GM15510 (cell line): ENCODE measurements around the gene OMP.

ENCODE experiments used
- POLR2A ChIP-seq: IDR thresholded peaks from 3 replicates; pipeline ENCODE4 v1.6.1; 2011; ENCODE audit warnings: borderline replicate concordance; ENCODE audit not compliant: insufficient read length; ENCODE audit errors: extremely low read depth

Gene OMP

DNA sequence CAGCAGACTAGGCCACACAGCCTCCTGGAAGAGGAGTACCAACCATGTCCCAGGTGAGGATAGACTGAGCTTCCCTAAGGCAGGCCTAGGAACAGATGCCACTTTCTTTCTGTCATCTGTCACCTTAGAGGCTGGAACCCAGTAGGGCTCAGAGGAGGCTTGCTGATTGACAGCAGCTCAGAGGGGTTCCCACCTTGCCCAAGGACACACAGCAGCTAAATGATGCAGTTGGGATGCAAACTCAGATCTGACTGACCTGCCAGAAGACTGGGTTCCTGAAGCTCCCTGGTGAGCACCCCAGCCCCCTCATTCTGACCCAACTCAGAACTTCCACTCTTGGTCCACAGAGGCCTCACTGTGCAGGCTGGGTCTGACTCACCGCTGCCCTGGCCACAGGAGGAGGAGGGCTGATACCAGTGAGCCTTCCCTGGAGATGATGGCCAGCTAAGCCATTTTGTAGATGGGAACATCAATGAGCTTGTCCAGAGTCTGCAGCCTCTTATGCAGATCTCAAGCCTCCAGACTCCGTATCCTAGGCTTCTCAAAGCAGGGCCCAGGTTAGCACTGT, 21.9 kb upstream of the OMP start:
- no peak for TF ChIP-seq POLR2A

DNA sequence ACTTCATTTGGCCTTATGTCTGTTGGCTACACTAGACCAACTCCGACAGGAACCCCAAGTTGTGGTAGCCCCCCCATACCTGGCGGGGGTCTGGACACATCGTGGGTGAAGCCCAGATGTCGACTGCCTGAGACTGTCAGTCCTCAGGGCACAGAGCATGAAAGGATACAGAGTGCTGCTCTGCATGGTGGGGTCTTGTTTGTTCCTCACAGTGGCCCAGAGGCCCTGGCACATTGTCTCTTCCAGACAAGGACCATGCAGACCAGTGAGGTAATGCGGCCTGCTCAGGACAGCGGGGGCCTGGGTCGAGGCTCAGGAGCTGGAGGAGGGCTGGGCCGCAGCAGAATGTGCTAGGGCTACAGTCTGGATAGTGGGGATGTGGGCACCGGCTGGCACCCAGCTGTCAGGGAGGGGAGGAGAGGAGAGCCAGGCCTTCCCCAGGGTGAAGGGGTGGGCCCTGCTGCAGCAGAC, 21.2 kb upstream of the OMP start:
- no peak for TF ChIP-seq POLR2A

DNA sequence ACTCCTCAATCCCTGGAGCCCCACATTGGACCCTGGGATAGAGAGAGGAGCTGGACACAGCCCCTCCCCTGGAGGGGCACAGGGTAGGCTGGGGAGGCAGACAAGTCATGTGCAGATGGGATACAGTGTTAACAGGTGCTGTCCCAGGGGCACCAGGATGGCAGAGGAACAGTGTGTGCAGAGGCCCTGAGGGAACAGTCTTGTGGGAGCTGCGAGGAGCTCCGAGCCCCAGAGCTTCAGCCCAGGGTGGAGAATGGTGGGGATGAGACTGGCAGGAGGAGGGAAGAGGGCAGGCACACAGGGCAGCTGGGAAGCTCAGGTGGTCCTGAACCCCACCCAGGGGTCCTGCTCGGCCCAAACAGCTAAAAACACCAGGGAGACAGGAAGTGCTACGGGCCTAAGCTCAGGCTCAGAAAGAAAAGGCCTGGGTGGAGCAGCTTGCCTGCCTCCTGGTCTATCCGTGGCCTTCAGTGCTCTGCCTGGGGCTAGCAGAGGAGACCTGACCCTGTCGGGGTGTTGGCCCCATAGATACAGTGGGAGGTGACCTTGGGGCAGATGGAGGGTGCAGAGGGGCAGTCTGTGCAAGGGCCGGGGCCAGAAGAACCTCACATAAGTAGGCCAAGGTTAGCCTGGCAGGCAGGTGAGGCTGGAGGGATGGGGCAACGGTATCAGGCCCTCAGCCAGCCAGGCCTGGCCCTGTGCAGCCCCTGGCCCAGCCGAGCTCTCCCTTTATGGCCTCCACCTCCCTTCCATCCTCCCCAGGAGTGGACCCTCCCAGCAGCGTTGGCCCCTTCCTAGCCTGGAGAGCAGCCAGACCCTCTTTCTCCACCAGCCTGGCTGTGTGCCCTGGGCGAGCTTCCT, 20.4 kb upstream of the OMP start:
- TF ChIP-seq POLR2A, result no peak

DNA sequence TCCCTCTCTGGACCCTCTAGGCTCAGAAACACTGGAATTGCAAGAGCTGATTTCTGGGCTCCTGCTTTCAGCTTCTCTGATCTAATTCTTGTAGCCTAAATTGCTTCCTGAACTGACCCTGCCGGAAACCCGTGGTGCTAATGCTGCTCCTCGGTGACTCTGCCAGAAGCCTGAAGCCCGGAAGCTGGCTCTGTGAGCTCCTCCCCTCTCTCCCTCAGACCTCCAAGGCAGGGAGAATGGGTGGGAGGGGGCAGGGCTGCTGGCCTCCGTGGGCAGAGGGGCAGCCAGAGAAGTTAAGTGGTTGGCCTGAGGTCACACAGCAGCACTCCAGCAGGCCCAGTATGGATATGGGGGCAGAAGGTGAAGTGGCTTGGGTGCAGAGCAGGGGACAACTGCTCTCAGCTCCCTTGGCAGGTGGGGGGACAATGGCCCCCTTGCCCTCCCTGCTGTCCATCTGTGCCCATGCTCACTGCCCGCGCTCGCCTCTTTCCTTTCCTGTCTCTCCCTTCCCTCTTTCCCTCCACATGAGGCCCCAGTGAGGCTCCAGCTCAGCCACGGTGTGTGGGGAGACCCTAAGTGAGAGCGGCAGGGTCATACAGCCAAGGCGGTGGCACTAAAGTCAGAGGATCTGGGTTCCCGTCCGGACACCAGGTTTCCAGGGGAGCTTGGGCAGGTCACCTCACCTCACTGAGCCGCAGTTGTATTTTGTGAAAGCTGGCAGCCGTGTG, 19.6 kb upstream of the OMP start:
- no peak for TF ChIP-seq POLR2A

DNA sequence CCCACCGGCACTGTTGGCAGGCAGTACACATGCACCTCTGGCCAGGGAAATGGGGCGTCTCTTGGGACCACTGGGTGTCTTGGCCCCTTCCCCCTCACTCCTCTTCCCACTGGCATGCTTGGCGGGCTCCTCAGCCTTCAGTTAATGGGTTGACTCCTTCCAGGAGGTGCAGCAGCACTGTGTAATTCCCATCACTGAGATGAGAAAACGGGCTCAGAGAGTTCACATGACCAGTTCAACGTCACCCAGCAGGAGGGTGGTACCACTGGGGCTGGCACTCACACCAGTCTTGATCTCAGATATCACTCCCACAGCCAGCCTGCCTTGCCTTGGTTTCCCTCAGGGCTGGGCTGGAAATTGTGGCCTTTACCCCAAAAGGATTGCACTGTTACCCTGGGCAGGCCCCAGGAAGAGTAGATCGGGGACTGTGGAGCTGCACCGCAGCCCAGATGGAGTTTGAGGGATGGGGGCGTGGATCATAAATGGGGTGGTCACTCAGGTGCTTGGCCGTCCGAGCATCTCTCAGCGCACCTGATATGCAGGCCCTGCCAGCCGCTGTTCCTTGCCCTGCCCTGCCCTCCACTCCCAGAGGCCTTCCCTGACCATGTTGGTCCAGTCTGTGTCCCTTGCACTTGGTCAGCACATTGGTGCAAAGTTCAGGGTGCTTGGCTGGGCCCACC, 18.9 kb upstream of the OMP start:
- no peak for TF ChIP-seq POLR2A

DNA sequence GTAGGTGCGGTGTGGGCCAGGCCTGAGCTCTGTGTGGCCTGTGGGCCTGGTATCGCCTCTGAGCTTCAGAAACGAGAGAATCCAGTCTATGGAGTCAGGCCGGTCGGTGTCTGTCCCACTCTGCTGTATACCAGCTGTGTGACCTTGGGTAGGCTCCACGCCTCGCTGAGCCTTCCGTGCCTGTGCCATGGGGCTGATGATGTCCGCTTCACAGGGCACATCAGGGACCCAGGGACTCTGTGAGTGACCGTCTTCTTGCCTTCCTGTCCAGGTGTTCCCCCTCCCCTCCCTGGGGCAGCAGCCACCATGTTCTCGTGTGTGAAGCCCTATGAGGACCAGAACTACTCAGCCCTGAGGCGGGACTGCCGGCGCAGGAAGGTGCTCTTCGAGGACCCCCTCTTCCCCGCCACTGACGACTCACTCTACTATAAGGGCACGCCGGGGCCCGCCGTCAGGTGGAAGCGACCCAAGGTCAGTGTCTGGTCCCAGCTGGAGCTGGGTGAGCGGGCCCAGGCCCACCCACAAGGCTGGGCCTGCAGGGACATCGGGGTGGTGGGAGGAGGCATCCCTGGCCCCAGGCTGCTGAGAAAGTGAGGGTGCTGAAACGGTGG, 18.0 kb upstream of the OMP start:
- no peak for TF ChIP-seq POLR2A

DNA sequence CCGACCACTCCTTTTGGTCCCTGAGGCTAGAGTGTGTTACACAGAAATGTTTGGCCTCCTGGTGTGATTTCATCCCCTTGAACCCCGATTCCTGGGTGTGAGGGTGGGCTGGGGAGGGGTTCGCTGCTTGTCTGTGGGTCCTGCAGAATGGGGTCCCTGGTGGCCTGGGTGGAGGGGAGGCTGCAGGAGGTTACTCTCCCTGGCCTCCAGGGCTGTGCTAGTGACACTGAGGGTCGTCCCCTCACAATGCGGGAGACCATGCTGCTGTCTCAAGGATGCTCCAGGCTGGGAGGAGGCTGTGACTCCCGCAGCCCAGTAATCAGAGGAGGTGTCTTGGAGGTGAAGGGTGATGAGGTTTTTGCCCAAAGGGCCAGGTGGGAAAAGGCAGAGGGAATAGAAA, 17.0 kb upstream of the OMP start:
- no peak for TF ChIP-seq POLR2A

DNA sequence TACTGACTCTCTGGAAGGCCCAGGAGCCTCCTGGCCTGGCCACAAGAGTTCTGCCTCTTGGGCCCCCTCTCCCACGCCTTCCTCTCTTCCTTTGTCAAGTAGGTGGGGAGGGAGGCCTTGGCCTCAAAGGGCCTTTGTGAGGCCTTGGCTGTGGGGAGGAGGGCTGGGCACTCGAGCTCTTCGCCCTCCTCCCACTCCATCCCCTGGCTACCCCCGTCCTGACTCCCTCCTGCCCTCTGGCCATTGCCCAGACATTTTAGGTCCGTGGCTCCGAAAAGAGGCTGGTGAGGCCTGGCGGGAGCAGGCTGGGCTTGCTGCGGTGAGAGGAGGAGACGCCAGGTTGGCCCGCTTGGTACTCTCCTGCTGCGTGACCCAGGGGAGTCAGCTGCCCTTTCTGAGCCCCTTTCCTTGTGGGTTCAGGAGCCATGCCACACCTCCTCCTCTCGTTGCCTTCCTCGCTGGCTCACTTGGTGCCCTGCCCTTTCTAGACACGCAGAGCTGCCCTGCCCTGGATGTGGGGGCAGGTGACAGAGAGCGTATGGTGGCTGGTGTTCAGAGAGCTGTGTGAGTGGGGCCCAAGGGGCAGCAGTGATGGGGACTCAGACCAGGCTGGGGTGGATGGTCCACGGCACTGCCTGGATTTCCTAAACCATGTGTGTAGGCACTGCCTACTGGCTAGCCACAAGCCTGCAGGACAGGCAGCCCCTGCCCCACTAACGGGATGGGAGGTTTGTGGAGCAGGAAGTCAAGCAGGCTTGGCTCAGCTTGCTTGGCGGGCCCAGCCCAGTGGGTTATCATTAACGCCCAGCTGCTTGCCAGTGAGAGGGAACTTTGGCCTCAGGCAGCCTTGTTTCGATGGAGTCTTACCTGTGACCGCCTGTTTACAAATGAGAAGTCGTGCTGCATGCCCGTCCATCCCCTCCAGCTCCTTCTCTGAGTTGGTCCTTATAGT, 15.8 kb upstream of the OMP start:
- no peak for TF ChIP-seq POLR2A

DNA sequence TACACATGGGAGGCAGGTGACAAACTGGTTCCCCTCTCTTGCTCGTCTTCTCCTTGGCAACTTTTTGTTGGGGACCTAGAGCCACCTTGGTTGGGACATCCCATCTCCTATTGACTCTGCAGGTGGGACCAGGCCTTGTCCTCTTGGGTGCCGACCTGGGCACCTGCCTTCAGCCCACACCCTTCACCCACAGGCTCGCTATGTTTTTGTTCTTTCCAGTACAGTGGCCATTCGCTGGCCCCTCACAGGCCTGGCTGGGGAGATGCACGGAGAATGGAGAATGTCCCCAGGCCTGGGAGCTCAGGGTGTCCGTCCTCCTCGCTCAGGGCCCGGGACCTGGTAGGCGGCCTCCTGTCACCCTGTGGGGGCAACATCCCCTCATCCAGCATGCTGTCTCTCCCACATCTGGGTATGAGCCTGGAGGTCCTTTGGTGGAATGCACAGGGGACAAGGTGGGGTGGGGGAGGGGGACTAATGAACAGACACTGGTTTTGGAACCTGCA, 14.9 kb upstream of the OMP start:
- TF ChIP-seq POLR2A, result no peak

DNA sequence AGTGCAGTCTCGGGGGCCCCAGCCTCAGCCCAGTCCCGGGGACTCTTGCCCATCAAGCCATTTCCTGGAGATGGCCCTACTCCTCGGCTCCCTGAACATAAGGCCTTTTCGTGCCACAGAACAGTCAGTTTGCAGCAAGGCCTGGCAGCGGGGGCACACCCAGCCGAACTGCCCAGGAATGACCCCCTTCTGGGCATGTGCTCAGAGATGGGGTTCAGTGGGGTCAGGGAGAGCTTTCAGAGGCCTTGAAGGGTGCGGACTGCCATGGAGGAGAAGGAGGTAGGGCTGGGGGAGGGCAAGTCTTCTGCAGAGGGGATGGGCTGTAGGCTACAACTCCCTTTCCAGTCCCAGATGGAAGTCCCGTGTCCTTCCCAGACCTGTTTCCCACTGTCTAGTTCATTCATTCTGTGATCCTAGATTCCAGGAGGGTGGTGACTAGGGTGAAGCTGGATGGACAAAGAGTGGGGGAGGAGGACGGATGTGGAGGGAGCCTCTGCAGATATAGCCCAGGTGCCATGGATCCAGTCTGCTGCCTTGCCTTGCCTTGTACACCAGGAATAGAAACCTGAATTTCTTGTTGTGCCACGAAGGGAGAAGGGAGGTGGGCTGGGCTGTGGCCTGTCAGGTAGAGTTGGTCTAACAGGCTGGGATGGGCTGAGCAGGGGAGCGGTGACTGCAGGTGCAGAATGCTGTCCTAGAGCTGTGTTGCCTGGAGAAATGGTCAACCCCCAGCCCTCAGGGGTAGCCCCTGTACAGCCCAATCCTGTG, 14.2 kb upstream of the OMP start:
- no peak for TF ChIP-seq POLR2A

DNA sequence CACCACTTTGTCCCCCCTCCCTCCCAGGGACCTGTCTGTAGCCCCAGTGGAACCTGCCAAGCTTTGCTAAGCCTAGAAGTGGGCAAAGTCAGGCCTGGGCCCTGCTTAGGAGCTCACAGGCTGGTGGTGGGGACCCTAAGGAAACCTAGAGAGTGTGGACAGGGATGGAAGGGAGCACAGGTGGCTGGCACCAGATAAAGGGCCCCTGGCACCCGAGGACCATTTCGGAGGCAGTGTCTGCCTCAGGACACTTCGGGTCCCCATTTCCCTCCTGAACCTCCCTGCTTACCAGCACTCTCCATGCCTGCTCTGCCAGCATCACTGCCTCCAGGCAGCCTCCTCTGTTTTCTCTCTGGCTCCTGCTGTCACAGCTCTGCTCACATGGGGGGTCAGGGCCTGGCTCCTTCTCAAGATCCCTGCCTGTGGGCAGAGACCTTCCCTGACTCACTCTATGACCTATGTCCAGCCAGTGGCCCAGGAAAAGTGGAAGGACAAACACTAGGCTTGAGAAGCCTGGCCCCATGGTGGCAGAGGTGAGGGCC, 13.6 kb upstream of the OMP start:
- TF ChIP-seq POLR2A, result no peak

DNA sequence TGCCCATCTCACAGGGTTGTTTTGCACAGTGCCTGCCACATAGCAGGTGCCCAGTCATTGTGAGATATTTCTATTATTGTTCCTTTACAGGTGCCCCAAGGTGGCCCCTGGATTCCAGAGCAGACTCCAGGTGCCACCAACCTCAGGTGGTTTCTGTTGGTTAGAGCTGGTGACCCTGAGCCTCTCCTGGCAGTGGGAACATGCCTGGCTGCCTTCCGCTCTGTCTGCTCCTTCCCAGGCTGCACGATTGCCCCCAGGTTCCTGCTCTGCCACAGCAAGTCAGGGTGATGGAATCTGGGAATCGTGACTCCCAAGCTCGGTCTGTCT, 12.6 kb upstream of the OMP start:
- TF ChIP-seq POLR2A, result no peak
